HG03060 (cell line): ENCODE measurements around the gene ECI2.

Source experiments
- ATAC-seq: cut with Tn5 transposase; IDR thresholded peaks from one replicate; pipeline ENCODE4 v1.9.1; 2021; ENCODE audit warnings: low read depth, moderate number of reproducible peaks; ENCODE audit not compliant: unreplicated experiment

ECI2 gene

GRCh38 chr6:4134841-4135664, at the start of gene ECI2:
Gene ECI2, minus strand, starts transcription at chr6:4135575. Its CDS starts 15 bp downstream, at chr6:4135560.
- no peak for ATAC-seq

- ATAC-seq, result no peak
Measured at GRCh38 chr6:4180652-4181255, 45.4 kb upstream of the ECI2 start.

DNA sequence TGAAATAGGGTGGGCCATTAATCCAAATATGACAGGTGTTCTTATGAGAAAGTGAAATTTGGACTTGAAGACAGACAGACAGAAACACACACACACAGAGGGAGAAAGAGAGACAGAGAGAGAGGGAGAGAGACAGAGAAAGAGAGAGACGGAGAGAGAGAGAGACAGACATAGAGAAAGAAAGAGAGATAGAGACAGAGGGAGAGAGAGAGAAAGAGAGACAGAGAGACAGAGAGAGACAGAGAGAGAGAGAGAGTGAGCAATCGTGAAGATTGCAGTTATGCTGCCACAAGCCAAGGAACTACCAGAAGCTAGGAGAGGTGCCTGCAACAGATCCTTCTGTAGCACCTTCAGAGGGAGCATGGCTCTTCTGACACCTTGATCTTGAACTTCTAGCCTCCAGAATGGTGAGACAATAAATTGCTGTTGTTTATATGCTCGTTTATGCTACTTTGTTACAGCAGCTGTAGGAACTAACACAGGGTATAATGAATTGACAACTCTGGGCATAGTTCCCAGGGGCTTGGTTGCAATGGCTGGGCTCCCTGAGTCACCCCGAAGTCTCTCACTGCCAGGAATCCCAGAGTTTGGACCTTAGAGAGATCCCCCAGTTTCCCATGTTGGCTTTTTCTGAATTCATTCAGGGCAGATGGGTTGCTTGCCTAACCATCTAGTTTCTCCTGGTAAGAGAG, 44.7 kb upstream of the ECI2 start:
- no peak for ATAC-seq

DNA sequence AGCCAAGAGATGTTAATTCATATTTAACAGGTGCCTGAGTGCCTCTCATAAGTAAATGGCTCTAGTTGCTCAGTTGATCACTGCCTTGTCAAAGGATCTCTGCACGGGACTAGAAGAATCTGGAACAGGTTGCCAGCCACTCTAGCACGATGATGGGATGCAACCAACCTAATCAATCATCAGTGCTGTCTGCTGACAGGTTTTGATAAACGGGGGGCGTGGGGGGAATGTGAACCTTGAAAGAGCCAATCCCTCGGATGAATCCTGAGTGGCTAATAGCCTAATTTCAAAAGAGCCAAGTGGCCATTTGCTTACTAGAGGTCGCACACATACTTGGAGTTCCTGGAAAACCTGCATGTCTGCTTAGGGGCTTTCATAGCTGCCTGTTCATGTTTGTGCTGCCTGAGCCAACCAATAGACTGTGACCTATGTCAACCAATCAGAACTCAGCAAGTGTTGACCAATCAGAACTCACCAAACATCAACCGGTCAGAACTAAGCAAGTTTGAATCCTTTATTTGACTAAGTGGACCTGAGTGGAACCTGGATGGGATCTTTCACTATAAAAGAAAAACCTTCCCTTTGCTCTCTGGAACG, 43.5 kb upstream of the ECI2 start:
- ATAC-seq, result no peak

- ATAC-seq, result no peak
Measured at GRCh38 chr6:4176907-4177306, 41.5 kb upstream of the ECI2 start.

DNA sequence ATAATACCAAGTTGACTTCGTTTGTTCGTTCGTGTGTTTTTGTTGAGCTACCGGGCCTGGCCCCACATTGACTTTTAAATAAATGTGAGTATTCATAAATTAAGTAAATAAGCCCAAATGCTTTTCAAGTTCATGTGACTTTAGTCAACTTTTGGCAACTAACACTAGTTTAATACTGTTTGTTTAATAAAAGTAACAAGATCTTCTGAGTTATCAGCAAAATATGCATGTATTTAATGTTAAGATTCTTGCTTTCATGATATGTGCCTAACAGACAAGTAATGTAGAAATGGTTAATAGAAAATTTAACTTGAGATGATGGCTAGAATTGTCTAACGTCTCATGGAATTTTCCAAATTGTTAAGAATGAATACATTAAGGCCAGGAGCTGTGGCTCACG, 38.7 kb upstream of the ECI2 start:
- ATAC-seq, result no peak

DNA sequence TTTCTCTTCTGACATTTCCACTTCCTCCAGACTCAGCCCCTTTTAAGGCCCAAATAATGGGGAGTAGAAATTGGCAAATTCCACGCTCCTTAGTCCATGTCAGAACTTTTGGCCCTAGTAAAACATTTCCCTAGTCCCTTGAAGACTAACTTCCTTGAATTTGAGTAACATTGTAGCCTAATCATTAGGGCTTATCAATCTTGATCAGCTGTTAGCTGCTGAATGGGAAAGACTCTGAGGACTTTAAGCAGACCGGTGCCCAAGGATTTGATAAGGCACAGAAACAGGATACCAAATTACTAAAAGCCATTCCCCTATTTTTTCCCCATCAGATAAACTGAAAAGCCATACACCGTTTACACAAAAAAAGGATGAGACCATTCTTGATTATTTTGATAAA, 37.0 kb upstream of the ECI2 start:
- no peak for ATAC-seq

GRCh38 chr6:4170297-4170696, 34.9 kb upstream of the ECI2 start:
- no peak for ATAC-seq

GRCh38 chr6:4169028-4169789, 33.8 kb upstream of the ECI2 start:
- ATAC-seq, result no peak

DNA sequence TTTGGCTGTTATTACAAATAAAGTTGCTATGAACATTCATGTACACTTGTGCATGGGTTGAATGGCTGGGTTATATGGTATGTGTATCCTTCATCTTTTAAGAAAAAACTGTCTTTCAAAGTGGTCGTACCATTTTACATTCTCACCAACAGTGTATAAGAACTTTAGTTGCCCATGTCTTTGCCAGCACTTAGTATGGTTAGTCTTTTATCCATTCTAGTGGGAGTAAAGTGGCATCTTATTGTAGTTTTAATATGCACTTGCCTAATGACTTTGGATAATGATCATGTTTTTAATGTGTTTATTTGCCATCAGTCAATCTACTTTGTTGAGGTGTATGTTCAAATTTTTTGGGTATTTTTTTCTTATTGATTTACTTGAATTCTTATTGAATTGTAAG, 32.5 kb upstream of the ECI2 start:
- ATAC-seq, result no peak

DNA sequence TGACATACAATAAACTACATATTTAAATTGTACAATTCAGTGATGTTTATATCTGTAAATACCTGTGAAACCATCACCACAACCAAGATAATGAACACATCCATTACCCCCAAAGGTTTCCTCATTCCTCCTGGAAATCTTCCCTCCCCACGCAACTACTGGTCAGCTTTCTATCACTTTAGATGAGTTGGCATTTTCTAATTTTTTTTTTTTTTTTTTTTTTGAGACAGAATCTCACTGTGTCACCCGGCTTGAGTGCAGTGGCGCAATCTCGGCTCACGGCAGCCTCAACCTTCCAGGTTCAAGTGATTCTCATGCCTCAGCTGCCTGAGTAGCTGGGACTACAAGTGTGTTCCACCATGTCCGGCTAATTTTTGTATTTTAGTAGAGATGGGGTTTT, 31.7 kb upstream of the ECI2 start:
- ATAC-seq, result no peak

DNA sequence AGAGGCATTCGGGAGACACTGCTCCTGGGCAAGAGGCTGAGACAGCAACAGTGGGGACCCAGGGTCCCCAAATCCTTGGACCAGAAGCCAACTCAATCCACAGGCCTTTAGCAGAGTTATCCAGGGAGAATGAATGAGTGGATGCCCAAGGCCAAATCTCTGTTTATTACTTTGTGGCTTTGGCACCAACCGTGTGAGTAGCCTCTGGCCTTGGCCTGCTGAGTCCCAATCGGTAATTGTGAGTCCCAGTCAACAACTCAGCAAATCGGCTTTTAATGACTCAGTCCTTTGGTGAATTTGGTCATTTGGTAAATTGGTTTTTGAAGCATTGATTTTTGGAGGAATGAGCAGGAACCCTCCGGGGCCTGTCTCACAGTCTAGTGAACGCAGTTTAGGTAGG, 29.1 kb upstream of the ECI2 start:
- no peak for ATAC-seq

GRCh38 chr6:4164117-4164442, 28.7 kb upstream of the ECI2 start:
- ATAC-seq, result no peak

- no peak for ATAC-seq
Measured at GRCh38 chr6:4163408-4164116, 28.2 kb upstream of the ECI2 start.

DNA sequence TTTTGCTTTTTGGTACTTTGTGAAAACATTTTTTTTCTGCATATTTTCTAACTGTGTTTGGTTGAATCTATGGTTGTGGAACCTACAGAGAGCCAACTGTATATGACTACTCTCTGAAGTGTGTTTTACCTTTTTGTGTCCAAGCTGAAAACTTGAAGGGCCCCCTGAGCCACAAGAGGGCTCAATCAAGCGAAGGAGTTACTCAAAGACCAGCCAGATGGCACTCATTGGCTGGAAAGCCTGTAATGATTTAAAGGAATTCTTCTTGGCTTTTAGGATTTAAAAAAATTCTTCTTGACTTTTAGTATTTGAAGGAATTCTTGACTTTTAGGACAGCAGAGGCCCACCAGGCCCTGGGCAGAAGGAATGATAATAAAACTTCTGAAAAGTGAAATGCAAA, 27.0 kb upstream of the ECI2 start:
- no peak for ATAC-seq

DNA sequence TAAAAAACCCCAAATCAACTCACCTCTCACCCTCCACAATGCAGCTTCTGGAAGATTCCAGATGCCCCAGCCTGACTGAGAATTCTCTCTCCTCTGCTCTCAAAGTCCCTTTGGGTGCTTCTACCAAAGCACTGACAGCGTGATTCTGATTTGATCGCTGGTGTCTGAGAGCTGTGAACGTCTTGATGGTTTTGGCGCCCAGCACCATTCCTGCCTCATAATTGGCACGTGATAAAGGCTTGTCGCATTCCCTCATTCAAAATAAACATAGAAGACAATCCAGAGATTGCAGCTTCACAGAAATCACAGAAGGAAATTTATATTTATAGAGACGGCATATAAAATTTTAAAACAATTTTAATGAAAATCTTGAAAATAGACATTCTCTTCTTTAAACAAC, 24.1 kb upstream of the ECI2 start:
- ATAC-seq, result no peak

GRCh38 chr6:4157506-4157905, 22.1 kb upstream of the ECI2 start:
- no peak for ATAC-seq

DNA sequence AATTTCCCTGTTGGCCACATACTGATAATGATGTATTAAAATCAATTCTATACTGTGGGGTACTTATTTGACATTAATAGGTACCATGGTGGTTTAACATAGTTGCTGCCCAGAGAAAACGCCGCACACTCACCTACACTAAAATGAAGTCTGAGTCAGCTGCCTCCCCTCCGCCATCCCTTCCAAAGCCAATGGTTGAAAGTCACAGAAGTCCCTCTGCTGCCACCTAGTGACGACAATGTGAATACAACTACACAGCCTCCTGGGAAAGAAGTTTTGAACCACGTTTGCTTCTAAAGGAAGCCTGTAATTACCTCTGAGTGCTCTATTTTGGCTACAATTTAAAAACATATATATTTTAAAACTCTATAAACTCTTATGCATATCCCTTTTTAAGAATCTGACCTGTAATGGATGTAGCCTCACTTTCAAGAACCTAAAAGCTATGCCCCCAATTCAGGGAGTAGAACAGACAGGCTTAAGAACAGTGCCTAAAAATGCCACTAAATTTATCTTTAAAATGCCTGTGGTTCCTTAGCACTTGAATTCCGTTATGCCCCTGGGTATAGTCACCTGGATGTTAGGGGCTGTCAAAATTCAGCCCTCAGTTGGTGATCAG, 20.6 kb upstream of the ECI2 start:
- ATAC-seq, result no peak

- no peak for ATAC-seq
Measured at GRCh38 chr6:4153514-4153985, 18.2 kb upstream of the ECI2 start.

DNA sequence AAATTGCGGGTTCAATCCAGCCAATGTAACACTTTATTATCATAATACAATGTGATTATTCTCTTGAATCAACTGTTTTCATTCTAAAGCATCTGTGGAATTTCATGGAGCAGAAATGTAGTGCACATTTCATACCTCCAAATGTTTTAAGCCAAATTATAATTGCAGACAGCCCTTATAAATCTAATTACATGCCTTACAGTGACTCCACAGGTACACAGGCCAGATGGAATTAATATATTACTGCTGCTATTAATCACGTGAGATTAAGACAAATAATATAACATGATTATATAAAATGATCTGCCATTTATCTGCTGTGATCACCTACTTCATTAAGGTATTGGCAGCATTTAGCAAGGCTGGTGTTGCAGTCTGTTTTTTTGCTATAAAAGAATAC, 9.7 kb upstream of the ECI2 start:
- ATAC-seq, result no peak
